Gastroesophageal sphincter (tissue), 4 donors: Measurements from ENCODE around the gene CTNNA1. TPM values are rescaled to one million over a fixed set of nuclear protein-coding genes. Genes with fewer than 3 reads are reported as not detected.
"Not testable (repeated sequence)": the region's sequence is repeated elsewhere in the genome, so short reads cannot be mapped to it uniquely, and the experiment has no call there.

Source experiments
- ATAC-seq: fragments of 150-250 bp; one replicate; pipeline ENCODE4 v1.9.1; 2016; ENCODE audit warnings: mild to moderate bottlenecking, moderate library complexity
- H3K27ac ChIP-seq, 4 donors: fragments of 200-600 bp; sonication (generic) in 3 of 4; 1 replicate in 3 of 4; 2 replicates in 1 of 4; pipeline ENCODE4 v1.5.1; 2016 to 2019
- H3K27me3 ChIP-seq: fragments of 200-600 bp; sonication (generic); one replicate; pipeline ENCODE4 v1.5.1; 2019
- H3K36me3 ChIP-seq, 2 donors: fragments of 200-600 bp; sonication (generic); one replicate each; pipeline ENCODE4 v1.5.1; 2019; ENCODE audit warnings: control low read depth in 1 of 2
- H3K4me1 ChIP-seq, 3 donors: fragments of 200-600 bp; sonication (generic); 1 replicate in 2 of 3; 2 replicates in 1 of 3; pipeline ENCODE4 v1.5.1; 2016 to 2019; ENCODE audit warnings: control low read depth in 2 of 3
- H3K4me3 ChIP-seq, 2 donors: fragments of 200-600 bp; sonication (generic); one replicate each; pipeline ENCODE4 v1.5.1; 2019; ENCODE audit warnings: mild to moderate bottlenecking in 1 of 2, moderate library complexity in 1 of 2
- H3K9me3 ChIP-seq, 3 donors: fragments of 200-600 bp; sonication (generic); one replicate each; pipeline ENCODE4 v1.5.1; 2017 to 2019; ENCODE audit warnings: control low read depth in 2 of 3
- EP300 ChIP-seq: sonication (generic); formaldehyde crosslinking; IDR thresholded peaks from one replicate; pipeline ENCODE4 v1.6.1; 2017; ENCODE audit warnings: antibody characterized with exemption, mild to moderate bottlenecking
- POLR2A ChIP-seq, 2 donors: fragments of 450-650 bp; IDR thresholded peaks; one replicate each; pipeline ENCODE4 v1.6.1; 2017; ENCODE audit warnings: antibody characterized with exemption in 2 of 2, mild to moderate bottlenecking in 2 of 2, moderate library complexity in 1 of 2
- POLR2AphosphoS5 ChIP-seq: sonication (generic); formaldehyde crosslinking; IDR thresholded peaks from one replicate; pipeline ENCODE4 v1.6.1; 2017; ENCODE audit warnings: antibody characterized with exemption
- WGBS, 2 donors: methylation state at CpG; one replicate each; pipeline ENCODE4 v1.1.5; 2018; ENCODE audit warnings: low coverage in 1 of 2; 5-methylcytosine and 5-hydroxymethylcytosine counted together
- total RNA-seq, 4 donors: library from RNA; depleted of rRNA; stranded (reverse); fragments of >200 nt; gene quantifications; one replicate each; pipeline ENCODE4 v1.1.0, GENCODE V29; 2016
- TF ChIP-seq, protein P1 (sequence below), 4 experiments: fragments of 200-600 bp in 2 of 4; fragments of 450-650 bp in 2 of 4; sonication (generic) in 1 of 4; IDR thresholded peaks; one replicate each; pipeline ENCODE4 v1.5.1; 2017 to 2019; ENCODE audit warnings: antibody characterized with exemption in 4 of 4, mild to moderate bottlenecking in 2 of 4, moderate library complexity in 2 of 4

Gene CTNNA1
- total RNA-seq, 4 donors from 2014 or later, result 289 to 425 (median 365) TPM

DNA sequence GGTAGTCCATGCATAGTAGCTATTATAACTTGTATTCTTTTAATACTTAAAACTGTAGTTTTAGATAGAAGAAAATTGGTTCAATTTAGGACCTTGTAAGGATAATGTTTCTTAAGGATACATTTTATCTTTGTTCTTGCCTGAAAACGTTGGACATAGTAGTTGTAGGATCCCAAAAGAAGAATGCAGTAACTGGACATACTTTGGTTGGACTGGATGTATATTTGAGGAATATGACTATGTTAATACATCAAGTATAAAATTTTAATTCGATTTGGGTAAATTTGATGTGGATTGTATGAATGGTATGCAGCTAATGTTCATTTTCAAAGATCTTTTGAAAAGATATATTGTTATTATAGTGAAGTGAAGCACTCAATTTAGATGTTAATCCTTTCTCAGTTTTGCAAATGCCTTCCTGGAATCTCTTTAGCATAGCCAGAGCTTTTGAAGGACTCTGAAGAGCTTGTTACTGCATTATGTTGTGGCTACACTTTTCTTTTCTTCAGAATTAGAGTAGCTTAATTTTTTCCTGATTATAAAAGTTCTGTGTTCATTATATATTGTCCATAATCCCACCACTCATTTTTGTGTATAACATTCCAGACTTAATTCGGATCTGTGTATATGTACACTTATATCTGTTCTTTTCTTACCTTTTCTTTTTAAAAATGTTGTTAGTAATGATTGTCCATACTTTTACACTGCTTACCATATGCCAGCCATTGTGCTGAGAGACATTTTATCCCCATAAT lies 80.7 kb downstream of the CTNNA1 start:
- Histone ChIP-seq H3K36me3 (peaks cover 0 to 12% of the 10 kb centered on the region in 2 donors), H3K9me3 (no peaks in the 10 kb centered on the region), H3K27me3 (no peaks in the 10 kb centered on the region), H3K4me3 (no peak overlapping the region), H3K27ac (no peak overlapping the region), H3K4me1 (peaks cover 2 to 55% (median 10%) of the 10 kb centered on the region in 3 donors)
- TF ChIP-seq POLR2AphosphoS5 (no peak), EP300 (no peak), POLR2A (IDR thresholded peaks at IDR 0.05) (no peak)
- TF ChIP-seq, protein P1, sequence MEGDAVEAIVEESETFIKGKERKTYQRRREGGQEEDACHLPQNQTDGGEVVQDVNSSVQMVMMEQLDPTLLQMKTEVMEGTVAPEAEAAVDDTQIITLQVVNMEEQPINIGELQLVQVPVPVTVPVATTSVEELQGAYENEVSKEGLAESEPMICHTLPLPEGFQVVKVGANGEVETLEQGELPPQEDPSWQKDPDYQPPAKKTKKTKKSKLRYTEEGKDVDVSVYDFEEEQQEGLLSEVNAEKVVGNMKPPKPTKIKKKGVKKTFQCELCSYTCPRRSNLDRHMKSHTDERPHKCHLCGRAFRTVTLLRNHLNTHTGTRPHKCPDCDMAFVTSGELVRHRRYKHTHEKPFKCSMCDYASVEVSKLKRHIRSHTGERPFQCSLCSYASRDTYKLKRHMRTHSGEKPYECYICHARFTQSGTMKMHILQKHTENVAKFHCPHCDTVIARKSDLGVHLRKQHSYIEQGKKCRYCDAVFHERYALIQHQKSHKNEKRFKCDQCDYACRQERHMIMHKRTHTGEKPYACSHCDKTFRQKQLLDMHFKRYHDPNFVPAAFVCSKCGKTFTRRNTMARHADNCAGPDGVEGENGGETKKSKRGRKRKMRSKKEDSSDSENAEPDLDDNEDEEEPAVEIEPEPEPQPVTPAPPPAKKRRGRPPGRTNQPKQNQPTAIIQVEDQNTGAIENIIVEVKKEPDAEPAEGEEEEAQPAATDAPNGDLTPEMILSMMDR (IDR thresholded peaks at IDR 0.05), result no peak
- 20 to 39% methylated on average over 3 of the region's 3 CpGs for WGBS, 2 donors
- ATAC-seq, result no peak

DNA sequence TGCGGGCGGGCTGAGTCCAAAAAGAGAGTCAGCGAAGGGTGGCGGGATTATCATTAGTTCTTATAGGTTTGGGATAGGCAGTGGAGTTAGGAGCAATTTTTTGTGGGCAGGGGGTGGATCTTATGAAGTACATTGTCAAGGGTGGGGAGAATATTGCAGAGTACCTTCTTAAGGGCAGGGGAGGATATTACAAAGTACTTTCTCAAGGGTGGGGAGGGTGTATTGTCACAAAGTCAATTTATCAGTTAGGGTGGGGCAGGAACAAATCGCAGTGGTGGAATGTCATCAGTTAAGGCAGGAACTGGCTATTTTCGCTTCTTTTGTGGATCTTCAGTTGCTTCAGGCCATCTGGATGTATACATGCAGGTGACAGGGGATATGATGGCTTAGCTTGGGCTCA lies 81.6 kb downstream of the CTNNA1 start:
- not testable (repeated sequence) for H3K9me3 ChIP-seq, H3K27ac ChIP-seq, H3K4me3 ChIP-seq, ATAC-seq, H3K36me3 ChIP-seq, H3K27me3 ChIP-seq
- WGBS, 2 donors, result 87 to 88% methylated on average over 6 of the region's 6 CpGs
- peaks cover 2 to 63% (median 10%) of the 10 kb centered on the region in 3 donors for H3K4me1 ChIP-seq

GRCh38 chr5:138837160-138837559 lies 83.9 kb downstream of the CTNNA1 start:
- Histone ChIP-seq H3K9me3 (no peaks in the 10 kb centered on the region), H3K4me1 (peaks cover 5 to 63% (median 9%) of the 10 kb centered on the region in 3 donors), H3K36me3 (no peaks in the 10 kb centered on the region), H3K4me3 (no peak overlapping the region), H3K27me3 (no peaks in the 10 kb centered on the region), H3K27ac (no peak overlapping the region)
- ATAC-seq, result no peak
- 91 to 99% methylated on average over 3 to 4 of the region's 4 CpGs for WGBS, 2 donors
- TF ChIP-seq EP300 (no peak), POLR2A (IDR thresholded peaks at IDR 0.05) (no peak), POLR2AphosphoS5 (no peak)
- TF ChIP-seq, protein P1 (IDR thresholded peaks at IDR 0.05), result no peak

- TF ChIP-seq POLR2A (IDR thresholded peaks at IDR 0.05) (no peak), EP300 (no peak), POLR2AphosphoS5 (no peak)
- TF ChIP-seq, protein P1 (IDR thresholded peaks at IDR 0.05), result no peak
- no peak overlapping the region for H3K27ac ChIP-seq
- no peaks in the 10 kb centered on the region for H3K36me3 ChIP-seq
Measured at GRCh38 chr5:138840103-138840502, 86.9 kb downstream of the CTNNA1 start.

GRCh38 chr5:138841531-138841930 lies 88.3 kb downstream of the CTNNA1 start:
- Histone ChIP-seq H3K27me3 (no peaks in the 10 kb centered on the region), H3K36me3 (no peaks in the 10 kb centered on the region), H3K4me1 (peaks cover 20 to 80% (median 34%) of the 10 kb centered on the region in 3 donors), H3K9me3 (no peaks in the 10 kb centered on the region), H3K27ac (no peak overlapping the region), H3K4me3 (no peak overlapping the region)
- 79 to 90% methylated on average over 2 of the region's 2 CpGs for WGBS, 2 donors
- no peak for ATAC-seq
- TF ChIP-seq POLR2AphosphoS5 (no peak), EP300 (no peak), POLR2A (IDR thresholded peaks at IDR 0.05) (no peak)
- TF ChIP-seq, protein P1 (IDR thresholded peaks at IDR 0.05), result no peak

More at GRCh38 chr5:138840103-138840502, 86.9 kb downstream of the CTNNA1 start:
- WGBS, 2 donors, result 42 to 64% methylated on average over 2 to 3 of the region's 3 CpGs
- no peak for ATAC-seq
- Histone ChIP-seq H3K4me3 (no peak overlapping the region), H3K27me3 (no peaks in the 10 kb centered on the region), H3K4me1 (peaks cover 20 to 78% (median 29%) of the 10 kb centered on the region in 3 donors), H3K9me3 (no peaks in the 10 kb centered on the region)
